Measurements from ENCODE around the gene KRTAP5-2.

Gene KRTAP5-2

DNA sequence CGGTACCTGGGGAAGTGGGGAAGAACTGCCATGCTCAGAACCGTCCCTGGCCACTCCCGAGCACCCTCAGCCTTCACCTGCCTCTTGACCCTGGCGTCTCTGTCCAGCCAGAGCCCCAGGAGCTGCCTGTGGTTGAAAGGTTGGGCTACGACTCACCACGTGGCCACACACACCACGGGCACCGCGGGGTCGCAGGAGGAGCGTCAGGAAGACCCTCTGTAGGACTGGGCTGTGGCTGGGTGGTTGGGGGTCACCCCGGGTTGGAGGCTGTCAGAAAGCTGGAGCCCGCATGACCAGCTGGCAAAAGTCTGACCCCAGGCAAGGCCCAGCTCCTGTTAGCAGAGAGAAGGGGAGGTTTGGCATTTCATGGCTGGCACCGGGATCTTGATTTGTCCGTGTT, 43.0 kb upstream of the KRTAP5-2 start:
- H3K27me3 ChIP-seq: no peaks in the 10 kb centered on the region
- TF ChIP-seq CTCF (IDR thresholded peaks at IDR 0.05; ENCODE audit: low read depth, low read length): no peak
- H3K9me3 ChIP-seq: no peaks in the 10 kb centered on the region
- H3K36me3 ChIP-seq: no peaks in the 10 kb centered on the region
- H3K4me1 ChIP-seq: peaks cover 7% of the 10 kb centered on the region
- H3K4me3 ChIP-seq (ENCODE audit: low read depth, low read length): no peak overlapping the region
- no peak for DNase-seq

- no peaks in the 10 kb centered on the region for H3K9me3 ChIP-seq
- H3K27me3 ChIP-seq: no peaks in the 10 kb centered on the region
- no peak overlapping the region for H3K4me3 ChIP-seq (ENCODE audit: low read depth, low read length)
- TF ChIP-seq CTCF (IDR thresholded peaks at IDR 0.05; ENCODE audit: low read depth, low read length): peak; percentile 71
- no peaks in the 10 kb centered on the region for H3K36me3 ChIP-seq
- peaks cover 7% of the 10 kb centered on the region for H3K4me1 ChIP-seq
- DNase-seq: peak; percentile 41
Observed at GRCh38 chr11:1640076-1640946, 42.2 kb upstream of the KRTAP5-2 start.

DNA sequence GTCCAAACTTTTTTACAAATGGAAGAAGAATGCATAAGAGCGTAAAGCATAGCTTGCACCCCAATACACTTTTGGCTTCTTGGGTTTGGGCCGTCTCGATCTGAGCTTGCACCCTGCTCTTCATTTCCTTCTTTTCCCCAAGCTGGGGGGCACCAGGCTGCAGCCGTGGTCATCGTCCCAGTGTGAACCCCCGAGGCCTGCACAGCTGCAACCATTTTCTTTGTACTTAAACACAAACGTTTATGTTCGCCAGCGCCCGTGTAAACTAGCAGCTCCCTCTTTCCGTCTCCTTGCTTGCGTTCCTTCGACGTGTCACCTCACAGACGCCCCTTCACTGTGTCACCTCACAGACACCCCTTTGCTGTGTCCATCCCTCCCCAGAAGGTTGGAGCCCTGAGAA, 41.6 kb upstream of the KRTAP5-2 start:
- no peaks in the 10 kb centered on the region for H3K9me3 ChIP-seq
- H3K36me3 ChIP-seq: no peaks in the 10 kb centered on the region
- H3K27me3 ChIP-seq: no peaks in the 10 kb centered on the region

GRCh38 chr11:1639102-1639620, 41.1 kb upstream of the KRTAP5-2 start:
- Histone ChIP-seq H3K4me3 (ENCODE audit: low read depth, low read length) (peak overlapping the region; percentile 26), H3K4me1 (peaks cover 7% of the 10 kb centered on the region), H3K36me3 (no peaks in the 10 kb centered on the region), H3K27me3 (no peaks in the 10 kb centered on the region), H3K9me3 (no peaks in the 10 kb centered on the region)
- no peak for TF ChIP-seq CTCF (IDR thresholded peaks at IDR 0.05; ENCODE audit: low read depth, low read length)
- peak; percentile 75 for DNase-seq

More for the DNA sequence above, 41.6 kb upstream of the KRTAP5-2 start:
- no peak for TF ChIP-seq CTCF (IDR thresholded peaks at IDR 0.05; ENCODE audit: low read depth, low read length)
- H3K4me1 ChIP-seq: peaks cover 7% of the 10 kb centered on the region
- DNase-seq: no peak
- H3K4me3 ChIP-seq (ENCODE audit: low read depth, low read length): peak overlapping the region; percentile 26; the same call in 1 of the 2 replicates

GRCh38 chr11:1638344-1638743, 40.2 kb upstream of the KRTAP5-2 start:
- TF ChIP-seq CTCF (IDR thresholded peaks at IDR 0.05; ENCODE audit: low read depth, low read length): no peak
- H3K36me3 ChIP-seq: no peaks in the 10 kb centered on the region
- DNase-seq: no peak
- H3K27me3 ChIP-seq: no peaks in the 10 kb centered on the region
- H3K4me3 ChIP-seq (ENCODE audit: low read depth, low read length): no peak overlapping the region
- H3K9me3 ChIP-seq: no peaks in the 10 kb centered on the region
- H3K4me1 ChIP-seq: peaks cover 7% of the 10 kb centered on the region

- no peak for TF ChIP-seq CTCF (IDR thresholded peaks at IDR 0.05; ENCODE audit: low read depth, low read length)
- Histone ChIP-seq H3K9me3 (no peaks in the 10 kb centered on the region), H3K4me3 (ENCODE audit: low read depth, low read length) (no peak overlapping the region), H3K4me1 (peaks cover 7% of the 10 kb centered on the region), H3K27me3 (no peaks in the 10 kb centered on the region), H3K36me3 (no peaks in the 10 kb centered on the region)
- DNase-seq: no peak
Observed at GRCh38 chr11:1637628-1638027, 39.5 kb upstream of the KRTAP5-2 start.
